ENCODE results near the gene CNOT4. TPM values are rescaled to one million over a fixed set of nuclear protein-coding genes. Genes with fewer than 3 reads are reported as not detected.

CNOT4 gene
- total and polyA plus RNA-seq, 2 donors (not counting 1 experiment from before 2014, with no cell fraction given), result 14.9 to 15.9 TPM

DNA sequence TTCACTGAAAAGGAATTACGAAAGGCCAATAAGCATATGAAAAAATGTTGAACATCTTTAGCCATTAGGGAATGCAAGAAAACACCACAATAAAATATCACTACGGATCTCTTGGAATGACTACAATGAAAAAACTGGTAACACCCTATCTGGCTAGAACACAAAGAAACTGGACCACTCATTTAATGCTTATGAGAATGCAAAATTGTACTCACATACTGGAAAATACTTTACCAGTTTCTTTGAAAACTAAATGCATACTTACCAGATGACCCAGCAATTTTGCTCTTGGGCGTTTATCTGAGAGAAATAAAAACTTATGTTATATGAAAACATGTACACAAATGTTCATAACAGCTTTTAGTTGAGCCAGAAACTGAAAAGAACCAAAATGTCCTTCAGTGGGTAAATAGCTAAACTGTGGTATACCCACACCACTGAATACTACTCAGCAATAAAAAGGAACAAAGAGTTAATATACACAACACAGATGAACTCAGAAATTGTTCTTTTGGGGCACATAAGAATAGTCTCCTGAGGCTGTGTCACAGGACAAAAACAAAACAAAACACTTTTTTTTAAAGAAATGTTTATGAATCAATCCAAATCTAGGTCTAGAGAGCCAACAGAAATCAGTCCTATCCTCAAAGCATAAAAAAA is 23.5 kb downstream of the CNOT4 start:
- no peaks in the 10 kb centered on the region for H3K4me1 ChIP-seq (ENCODE audit: control insufficient read depth, extremely low read depth, insufficient read depth, low read length)
- H3K4me2 ChIP-seq (ENCODE audit: extremely low read depth, insufficient read depth, low read length), result no peak overlapping the region
- H4K20me1 ChIP-seq (ENCODE audit: control insufficient read depth, extremely low read depth, insufficient read depth, low read length), result no peaks in the 10 kb centered on the region
- H3K9ac ChIP-seq (ENCODE audit: insufficient read depth, low read length), result no peak overlapping the region
- H3K27ac ChIP-seq (ENCODE audit: insufficient read depth, low read length), result peak overlapping the region; percentile 4
- no peaks in the 10 kb centered on the region for H3K36me3 ChIP-seq (ENCODE audit: control insufficient read depth, insufficient read depth, low read length)
- H3K79me2 ChIP-seq (ENCODE audit: control insufficient read depth, insufficient read depth, low read length), result peaks cover 44% of the 10 kb centered on the region
- H3K4me3 ChIP-seq (replicated peaks in 1 of 4; ENCODE audit: control extremely low read depth in 1 of 4, insufficient read depth in 1 of 4, low read depth in 3 of 4, low read length in 4 of 4), result no peak overlapping the region
- H2AFZ ChIP-seq (ENCODE audit: low read length), result no peak overlapping the region
- TF ChIP-seq, protein P1, sequence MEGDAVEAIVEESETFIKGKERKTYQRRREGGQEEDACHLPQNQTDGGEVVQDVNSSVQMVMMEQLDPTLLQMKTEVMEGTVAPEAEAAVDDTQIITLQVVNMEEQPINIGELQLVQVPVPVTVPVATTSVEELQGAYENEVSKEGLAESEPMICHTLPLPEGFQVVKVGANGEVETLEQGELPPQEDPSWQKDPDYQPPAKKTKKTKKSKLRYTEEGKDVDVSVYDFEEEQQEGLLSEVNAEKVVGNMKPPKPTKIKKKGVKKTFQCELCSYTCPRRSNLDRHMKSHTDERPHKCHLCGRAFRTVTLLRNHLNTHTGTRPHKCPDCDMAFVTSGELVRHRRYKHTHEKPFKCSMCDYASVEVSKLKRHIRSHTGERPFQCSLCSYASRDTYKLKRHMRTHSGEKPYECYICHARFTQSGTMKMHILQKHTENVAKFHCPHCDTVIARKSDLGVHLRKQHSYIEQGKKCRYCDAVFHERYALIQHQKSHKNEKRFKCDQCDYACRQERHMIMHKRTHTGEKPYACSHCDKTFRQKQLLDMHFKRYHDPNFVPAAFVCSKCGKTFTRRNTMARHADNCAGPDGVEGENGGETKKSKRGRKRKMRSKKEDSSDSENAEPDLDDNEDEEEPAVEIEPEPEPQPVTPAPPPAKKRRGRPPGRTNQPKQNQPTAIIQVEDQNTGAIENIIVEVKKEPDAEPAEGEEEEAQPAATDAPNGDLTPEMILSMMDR (conservative IDR thresholded peaks at IDR 0.05 in 1 of 2, IDR thresholded peaks at IDR 0.05 in 1 of 2; ENCODE audit: low read depth in 1 of 2, low read length in 2 of 2), result no peak
- TF ChIP-seq EZH2 (IDR thresholded peaks at IDR 0.05; ENCODE audit: low read length, missing control alignments), result no peak
- H3K27me3 ChIP-seq (ENCODE audit: control insufficient read depth, insufficient read depth, low read length), result no peaks in the 10 kb centered on the region
- peak; percentile 6 to 58 for DNase-seq (ENCODE audit: low read depth in 2 of 2)
- no peaks in the 10 kb centered on the region for H3K9me3 ChIP-seq (ENCODE audit: control insufficient read depth, insufficient read depth, low read depth, low read length)

DNA sequence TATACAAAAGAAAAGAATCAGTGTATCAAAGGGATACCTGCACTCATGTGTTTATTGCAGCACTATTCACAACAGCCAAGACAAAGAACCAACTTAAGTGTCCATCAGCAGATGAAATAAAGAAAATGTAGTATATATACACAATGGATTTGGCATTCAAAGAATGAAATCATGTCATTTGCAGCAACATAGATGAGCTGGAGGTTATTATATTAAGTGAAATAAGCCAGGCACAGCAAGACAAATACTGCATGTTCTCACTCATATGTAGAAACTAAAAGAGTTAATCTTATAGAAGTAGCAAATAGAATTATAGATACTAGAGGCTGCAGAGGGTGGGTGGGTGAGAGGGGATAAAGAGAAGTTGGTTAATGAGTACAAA is 28.3 kb downstream of the CNOT4 start:
- H2AFZ ChIP-seq (ENCODE audit: low read length), result no peak overlapping the region
- H3K4me1 ChIP-seq (ENCODE audit: control insufficient read depth, extremely low read depth, insufficient read depth, low read length), result no peaks in the 10 kb centered on the region
- DNase-seq (ENCODE audit: low read depth in 2 of 2), result no peak
- H3K79me2 ChIP-seq (ENCODE audit: control insufficient read depth, insufficient read depth, low read length), result peaks cover 32% of the 10 kb centered on the region
- no peak overlapping the region for H3K4me2 ChIP-seq (ENCODE audit: extremely low read depth, insufficient read depth, low read length)
- H3K9ac ChIP-seq (ENCODE audit: insufficient read depth, low read length), result no peak overlapping the region
- TF ChIP-seq EZH2 (IDR thresholded peaks at IDR 0.05; ENCODE audit: low read length, missing control alignments), result no peak
- TF ChIP-seq, protein P1 (conservative IDR thresholded peaks at IDR 0.05 in 1 of 2, IDR thresholded peaks at IDR 0.05 in 1 of 2; ENCODE audit: low read depth in 1 of 2, low read length in 2 of 2), result no peak
- H3K9me3 ChIP-seq (ENCODE audit: control insufficient read depth, insufficient read depth, low read depth, low read length), result no peaks in the 10 kb centered on the region
- no peaks in the 10 kb centered on the region for H3K36me3 ChIP-seq (ENCODE audit: control insufficient read depth, insufficient read depth, low read length)
- no peak overlapping the region for H3K4me3 ChIP-seq (replicated peaks in 1 of 4; ENCODE audit: control extremely low read depth in 1 of 4, insufficient read depth in 1 of 4, low read depth in 3 of 4, low read length in 4 of 4)
- no peak overlapping the region for H3K27ac ChIP-seq (ENCODE audit: insufficient read depth, low read length)
- no peaks in the 10 kb centered on the region for H4K20me1 ChIP-seq (ENCODE audit: control insufficient read depth, extremely low read depth, insufficient read depth, low read length)
- no peaks in the 10 kb centered on the region for H3K27me3 ChIP-seq (ENCODE audit: control insufficient read depth, insufficient read depth, low read length)

DNA sequence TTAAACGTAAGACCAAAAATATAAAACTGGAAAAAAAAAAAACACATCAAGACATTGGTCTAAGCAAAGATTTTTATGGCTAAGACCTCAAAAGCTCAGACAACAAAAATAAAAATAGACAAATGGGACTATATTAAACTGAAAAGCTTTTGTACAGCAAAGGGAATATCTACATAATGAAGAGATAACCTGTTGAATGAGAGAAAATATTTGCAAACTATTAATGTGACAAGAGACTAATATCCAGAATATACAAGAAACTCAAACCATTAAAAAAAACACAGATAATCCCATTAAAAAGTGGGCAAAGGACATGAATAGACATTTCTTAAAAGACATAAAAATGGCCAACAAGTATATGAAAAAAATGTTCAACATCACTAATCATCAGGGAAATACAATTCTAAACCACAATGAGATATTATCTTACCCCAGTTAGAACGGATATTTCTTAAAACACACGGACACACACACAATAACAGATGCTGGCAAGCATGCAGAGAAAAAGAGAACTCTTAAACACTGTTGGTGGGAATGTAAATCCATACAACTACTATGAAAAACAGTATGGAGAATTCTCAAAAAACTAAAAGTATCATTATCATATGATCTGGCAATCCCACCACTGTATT is 28.8 kb downstream of the CNOT4 start:
- H3K9me3 ChIP-seq (ENCODE audit: control insufficient read depth, insufficient read depth, low read depth, low read length), result no peaks in the 10 kb centered on the region
- peaks cover 32% of the 10 kb centered on the region for H3K79me2 ChIP-seq (ENCODE audit: control insufficient read depth, insufficient read depth, low read length)
- TF ChIP-seq EZH2 (IDR thresholded peaks at IDR 0.05; ENCODE audit: low read length, missing control alignments), result no peak
- TF ChIP-seq, protein P1 (conservative IDR thresholded peaks at IDR 0.05 in 1 of 2, IDR thresholded peaks at IDR 0.05 in 1 of 2; ENCODE audit: low read depth in 1 of 2, low read length in 2 of 2), result no peak
- H4K20me1 ChIP-seq (ENCODE audit: control insufficient read depth, extremely low read depth, insufficient read depth, low read length), result no peaks in the 10 kb centered on the region
- H3K27me3 ChIP-seq (ENCODE audit: control insufficient read depth, insufficient read depth, low read length), result no peaks in the 10 kb centered on the region
- H3K9ac ChIP-seq (ENCODE audit: insufficient read depth, low read length), result no peak overlapping the region
- no peak overlapping the region for H2AFZ ChIP-seq (ENCODE audit: low read length)
- no peaks in the 10 kb centered on the region for H3K4me1 ChIP-seq (ENCODE audit: control insufficient read depth, extremely low read depth, insufficient read depth, low read length)
- no peak for DNase-seq (ENCODE audit: low read depth in 2 of 2)
- H3K27ac ChIP-seq (ENCODE audit: insufficient read depth, low read length), result no peak overlapping the region
- no peaks in the 10 kb centered on the region for H3K36me3 ChIP-seq (ENCODE audit: control insufficient read depth, insufficient read depth, low read length)
- no peak overlapping the region for H3K4me3 ChIP-seq (replicated peaks in 1 of 4; ENCODE audit: control extremely low read depth in 1 of 4, insufficient read depth in 1 of 4, low read depth in 3 of 4, low read length in 4 of 4)
- no peak overlapping the region for H3K4me2 ChIP-seq (ENCODE audit: extremely low read depth, insufficient read depth, low read length)

Data from fibroblast of lung (primary cell).